Breast epithelium (tissue), 3 donors: ENCODE results near the gene SPNS2.

ENCODE experiments used
- CTCF ChIP-seq, 3 donors: fragments of 450-650 bp; IDR thresholded peaks; one replicate each; pipeline ENCODE4 v1.5.1; 2016 to 2017; ENCODE audit warnings: antibody characterized with exemption in 3 of 3, mild to moderate bottlenecking in 3 of 3, moderate library complexity in 3 of 3
- POLR2A ChIP-seq: fragments of 450-650 bp; IDR thresholded peaks from one replicate; pipeline ENCODE4 v1.6.1; 2016; ENCODE audit warnings: antibody characterized with exemption, mild to moderate bottlenecking, moderate library complexity
- POLR2AphosphoS5 ChIP-seq, 3 donors: sonication (generic); formaldehyde crosslinking; IDR thresholded peaks; one replicate each; pipeline ENCODE4 v1.6.1; 2017; ENCODE audit warnings: antibody characterized with exemption in 3 of 3

- TF ChIP-seq CTCF (IDR thresholded peaks at IDR 0.05) (no peak), POLR2A (no peak), POLR2AphosphoS5 (IDR thresholded peaks at IDR 0.05) (no peak)
Observed at GRCh38 chr17:4453812-4454591, 44.7 kb upstream of the SPNS2 start.
